GM12892 (cell line): ENCODE measurements around the gene OR7G2.

Experiments used
- POLR2A ChIP-seq: IDR thresholded peaks from 2 replicates; pipeline ENCODE4 v1.6.1; 2011; ENCODE audit warnings: low read depth, low read length, control low read depth
- POLR2AphosphoS5 ChIP-seq: IDR thresholded peaks from 2 replicates; pipeline ENCODE4 v1.6.1; 2011; ENCODE audit warnings: low read depth, low read length, control low read depth
- TAF1 ChIP-seq: IDR thresholded peaks from 2 replicates; pipeline ENCODE4 v1.6.1; 2011; ENCODE audit warnings: low read depth, mild to moderate bottlenecking, control low read depth, low read length, borderline replicate concordance

- TF ChIP-seq POLR2AphosphoS5 (peak; percentile 92), POLR2A (peak; percentile 89), TAF1 (peak; percentile 81; the same call in 1 of the 2 replicates)
Measured at GRCh38 chr19:9140159-9140874, 33.0 kb upstream of the OR7G2 start, which contains the start of gene ZNF317.
